Neural progenitor cell (in vitro differentiated cells): Measurements from ENCODE around the gene FXYD4. TPM values are rescaled to one million over a fixed set of nuclear protein-coding genes. Genes with fewer than 3 reads are reported as not detected.

Experiments
- DNase-seq: peaks from one replicate; pipeline ENCODE4 v3.0.0-alpha.2; 2016; ENCODE audit warnings: low spot score
- H2AFZ ChIP-seq: fragments of 200-600 bp; sonication (generic); replicated peaks from 2 replicates; pipeline ENCODE4 v1.6.1; 2016; ENCODE audit warnings: antibody characterized with exemption
- H3F3A ChIP-seq: fragments of 200-600 bp; sonication (generic); 2 replicates; pipeline ENCODE4 v1.6.1; 2016; ENCODE audit warnings: antibody characterized with exemption, low read depth
- H3K27ac ChIP-seq: fragments of 200-600 bp; sonication (generic); 2 replicates; pipeline ENCODE4 v1.5.1; 2016; ENCODE audit warnings: mild to moderate bottlenecking
- H3K27me3 ChIP-seq: fragments of 200-600 bp; sonication (generic); 2 replicates; pipeline ENCODE4 v1.6.1; 2016; ENCODE audit warnings: mild to moderate bottlenecking, moderate library complexity
- H3K36me3 ChIP-seq: fragments of 200-600 bp; sonication (generic); 2 replicates; pipeline ENCODE4 v1.5.1; 2016
- H3K4me1 ChIP-seq: fragments of 200-600 bp; sonication (generic); 2 replicates; pipeline ENCODE4 v1.6.1; 2016; ENCODE audit warnings: mixed run types
- H3K4me2 ChIP-seq: fragments of 200-600 bp; sonication (generic); 2 replicates; pipeline ENCODE4 v1.6.1; 2016
- H3K4me3 ChIP-seq: fragments of 200-600 bp; sonication (generic); 2 replicates; pipeline ENCODE4 v1.5.1; 2016
- H3K79me2 ChIP-seq: fragments of 200-600 bp; sonication (generic); 2 replicates; pipeline ENCODE4 v1.6.1; 2016; ENCODE audit warnings: low read depth
- H3K9ac ChIP-seq: fragments of 200-600 bp; sonication (generic); 2 replicates; pipeline ENCODE4 v1.6.1; 2016
- H3K9me3 ChIP-seq: fragments of 200-600 bp; sonication (generic); 2 replicates; pipeline ENCODE4 v1.5.1; 2016; ENCODE audit warnings: low read depth
- H4K20me1 ChIP-seq: fragments of 200-600 bp; sonication (generic); 2 replicates; pipeline ENCODE4 v1.6.1; 2016; ENCODE audit warnings: low read depth
- H3K27ac Mint-ChIP-seq: 3 replicates; pipeline ENCODE4 v1.8.0; 2021; ENCODE audit warnings: mixed read lengths
- H3K27me3 Mint-ChIP-seq: 2 replicates; pipeline ENCODE4 v1.8.0; 2022; ENCODE audit warnings: low read depth, mild to moderate bottlenecking, inconsistent platforms, moderate library complexity, mixed read lengths; ENCODE audit not compliant: insufficient read depth
- H3K36me3 Mint-ChIP-seq: 3 replicates; pipeline ENCODE4 v1.8.0; 2021; ENCODE audit warnings: mixed read lengths
- H3K4me1 Mint-ChIP-seq: 3 replicates; pipeline ENCODE4 v1.8.0; 2021; ENCODE audit warnings: mixed read lengths
- H3K4me3 Mint-ChIP-seq: 3 replicates; pipeline ENCODE4 v1.8.0; 2021; ENCODE audit warnings: mild to moderate bottlenecking, moderate library complexity, mixed read lengths
- H3K9me3 Mint-ChIP-seq: 3 replicates; pipeline ENCODE4 v1.8.0; 2020; ENCODE audit warnings: mixed read lengths
- EZH2 ChIP-seq: fragments of 200-600 bp; sonication (generic); IDR thresholded peaks from 2 replicates; pipeline ENCODE4 v1.6.1; 2017; ENCODE audit warnings: antibody characterized with exemption, mild to moderate bottlenecking, moderate library complexity
- EZH2phosphoT487 ChIP-seq: fragments of 200-600 bp; sonication (generic); IDR thresholded peaks from 2 replicates; pipeline ENCODE4 v1.6.1; 2017; ENCODE audit warnings: antibody characterized with exemption
- total RNA-seq: library from RNA; depleted of rRNA; stranded (reverse); fragments of >200 nt; gene quantifications from 2 replicates; pipeline ENCODE4 v1.2.3, GENCODE V29; 2015; ENCODE audit warnings: low replicate concordance
- TF ChIP-seq, protein P1 (sequence below): fragments of 200-600 bp; sonication (generic); IDR thresholded peaks from 2 replicates; pipeline ENCODE4 v1.5.1; 2017; ENCODE audit warnings: antibody characterized with exemption, mild to moderate bottlenecking

FXYD4 gene
- total RNA-seq, 1 donor from 2014 or later, result not detected

DNA sequence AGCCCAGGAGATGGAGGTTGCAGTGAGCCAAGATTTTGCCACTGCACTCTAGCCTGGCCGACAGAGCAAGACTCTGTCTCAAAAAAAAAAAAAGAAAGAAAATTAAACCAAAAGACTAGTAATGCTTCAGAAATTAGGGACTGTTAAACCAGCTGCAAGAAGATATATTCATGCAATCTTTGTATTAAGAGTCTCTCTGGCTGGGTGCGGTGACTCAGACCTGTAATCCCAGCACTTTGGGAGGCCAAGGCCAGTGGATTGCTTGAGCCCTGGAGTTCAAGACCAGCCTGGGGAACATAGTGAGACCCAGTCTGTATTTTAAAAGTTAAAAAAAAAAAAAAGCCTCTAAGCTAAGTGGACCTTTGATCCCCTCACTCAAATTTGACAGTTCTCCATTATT lies 40.1 kb downstream of the FXYD4 start:
- Histone ChIP-seq H3K9ac (no peak overlapping the region), H3K4me3 (no peak overlapping the region), H3K4me1 (peaks cover under 1% of the 10 kb centered on the region), H3K27me3 (no peaks in the 10 kb centered on the region), H3K4me2 (no peak overlapping the region), H4K20me1 (peaks cover 19% of the 10 kb centered on the region), H3K9me3 (no peaks in the 10 kb centered on the region), H3F3A (peaks cover 14% of the 10 kb centered on the region), H3K79me2 (peaks cover 21% of the 10 kb centered on the region), H3K36me3 (no peaks in the 10 kb centered on the region), H3K27ac (no peak overlapping the region), H2AFZ (no peak overlapping the region)
- Mint-ChIP-seq H3K4me3 (no peak overlapping the region), H3K9me3 (peaks cover 6% of the 10 kb centered on the region), H3K4me1 (peaks cover 4% of the 10 kb centered on the region), H3K27me3 (no peaks in the 10 kb centered on the region), H3K36me3 (peaks cover 1% of the 10 kb centered on the region), H3K27ac (no peak overlapping the region)
- TF ChIP-seq EZH2 (no peak), EZH2phosphoT487 (no peak)
- TF ChIP-seq, protein P1, sequence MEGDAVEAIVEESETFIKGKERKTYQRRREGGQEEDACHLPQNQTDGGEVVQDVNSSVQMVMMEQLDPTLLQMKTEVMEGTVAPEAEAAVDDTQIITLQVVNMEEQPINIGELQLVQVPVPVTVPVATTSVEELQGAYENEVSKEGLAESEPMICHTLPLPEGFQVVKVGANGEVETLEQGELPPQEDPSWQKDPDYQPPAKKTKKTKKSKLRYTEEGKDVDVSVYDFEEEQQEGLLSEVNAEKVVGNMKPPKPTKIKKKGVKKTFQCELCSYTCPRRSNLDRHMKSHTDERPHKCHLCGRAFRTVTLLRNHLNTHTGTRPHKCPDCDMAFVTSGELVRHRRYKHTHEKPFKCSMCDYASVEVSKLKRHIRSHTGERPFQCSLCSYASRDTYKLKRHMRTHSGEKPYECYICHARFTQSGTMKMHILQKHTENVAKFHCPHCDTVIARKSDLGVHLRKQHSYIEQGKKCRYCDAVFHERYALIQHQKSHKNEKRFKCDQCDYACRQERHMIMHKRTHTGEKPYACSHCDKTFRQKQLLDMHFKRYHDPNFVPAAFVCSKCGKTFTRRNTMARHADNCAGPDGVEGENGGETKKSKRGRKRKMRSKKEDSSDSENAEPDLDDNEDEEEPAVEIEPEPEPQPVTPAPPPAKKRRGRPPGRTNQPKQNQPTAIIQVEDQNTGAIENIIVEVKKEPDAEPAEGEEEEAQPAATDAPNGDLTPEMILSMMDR, result no peak
- no peak for DNase-seq

DNA sequence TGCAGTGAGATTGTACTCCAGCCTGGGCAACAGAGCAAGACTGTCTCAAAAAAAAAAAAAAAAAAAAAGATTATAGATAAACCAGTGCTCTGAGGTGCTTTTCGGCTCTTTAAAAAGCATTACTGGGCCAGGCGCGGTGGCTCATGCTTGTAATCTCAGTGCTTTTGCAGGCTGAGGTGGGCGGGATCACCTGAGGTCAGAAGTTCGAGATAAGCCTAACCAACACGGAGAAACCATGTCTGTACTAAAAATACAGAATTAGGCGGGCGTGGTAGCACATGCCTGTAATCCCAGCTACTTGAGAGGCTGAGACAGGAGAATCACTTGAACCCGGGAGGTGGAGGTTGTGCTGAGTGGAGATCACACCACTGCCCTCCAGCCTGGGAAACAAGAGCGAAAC lies 44.1 kb downstream of the FXYD4 start:
- TF ChIP-seq EZH2 (no peak), EZH2phosphoT487 (no peak)
- TF ChIP-seq, protein P1, result no peak

DNA sequence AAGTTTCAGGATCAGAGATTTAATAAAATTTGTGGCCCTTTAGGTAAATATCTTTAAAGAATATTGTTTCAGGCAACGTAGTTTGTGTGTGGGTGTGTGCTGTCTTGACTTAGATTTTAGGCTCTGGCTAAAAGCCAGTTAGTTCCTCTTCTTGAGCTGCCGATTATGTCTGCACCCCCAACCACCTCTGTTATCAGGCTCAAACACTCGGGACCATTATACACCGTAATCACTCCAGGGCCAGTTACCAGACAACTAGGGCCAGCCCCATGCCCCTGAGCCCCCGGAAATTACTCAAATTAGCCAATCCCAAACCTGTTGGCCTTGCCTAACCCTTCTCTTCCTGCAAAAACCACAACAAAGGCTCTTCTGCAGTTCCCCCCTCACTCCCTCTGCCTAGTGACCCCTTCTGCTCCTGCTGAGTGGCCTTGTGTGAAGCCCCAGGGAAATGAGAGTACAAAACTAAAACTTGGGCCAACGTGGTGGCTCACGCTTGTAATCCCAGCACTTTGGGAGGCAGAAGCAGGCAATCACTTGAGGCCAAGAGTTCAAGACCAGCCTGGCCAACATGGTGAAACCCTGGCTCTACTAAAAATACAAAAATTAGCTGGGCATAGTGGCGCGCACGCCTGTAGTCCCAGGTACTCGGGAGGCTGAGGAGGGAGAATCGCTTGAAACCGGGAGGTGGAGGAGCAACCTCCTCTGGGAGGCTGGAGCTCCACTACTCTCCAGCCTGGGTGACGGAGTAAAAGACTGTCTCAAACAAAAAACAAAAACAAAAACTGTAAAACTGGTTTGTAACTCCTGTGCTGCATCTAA lies 46.7 kb downstream of the FXYD4 start:
- Histone ChIP-seq H4K20me1 (no peaks in the 10 kb centered on the region), H3K79me2 (no peaks in the 10 kb centered on the region), H3K4me2 (no peak overlapping the region), H3K4me3 (no peak overlapping the region), H3K9me3 (no peaks in the 10 kb centered on the region), H3K27me3 (peaks cover 8% of the 10 kb centered on the region), H3K27ac (no peak overlapping the region), H2AFZ (no peak overlapping the region), H3K4me1 (no peaks in the 10 kb centered on the region), H3K9ac (no peak overlapping the region), H3K36me3 (no peaks in the 10 kb centered on the region), H3F3A (peaks cover 23% of the 10 kb centered on the region)
- Mint-ChIP-seq H3K4me1 (no peaks in the 10 kb centered on the region), H3K9me3 (peaks cover 23% of the 10 kb centered on the region), H3K27ac (peak overlapping the region; percentile 33), H3K27me3 (peaks cover 9% of the 10 kb centered on the region), H3K36me3 (no peaks in the 10 kb centered on the region), H3K4me3 (no peak overlapping the region)
- TF ChIP-seq EZH2phosphoT487 (no peak), EZH2 (no peak)
- TF ChIP-seq, protein P1, result no peak
- DNase-seq, result no peak

More for the DNA sequence above, 44.1 kb downstream of the FXYD4 start:
- H3K4me1 Mint-ChIP-seq, result no peaks in the 10 kb centered on the region
- no peak overlapping the region for H3K4me3 Mint-ChIP-seq
- H3K4me3 ChIP-seq, result no peak overlapping the region
- DNase-seq, result no peak
- H3F3A ChIP-seq, result peaks cover 12% of the 10 kb centered on the region
- H3K27ac ChIP-seq, result no peak overlapping the region
- no peak overlapping the region for H2AFZ ChIP-seq
- peaks cover 15% of the 10 kb centered on the region for H3K9me3 Mint-ChIP-seq
- no peaks in the 10 kb centered on the region for H3K9me3 ChIP-seq
- H3K4me1 ChIP-seq, result no peaks in the 10 kb centered on the region
- H3K79me2 ChIP-seq, result no peaks in the 10 kb centered on the region
- no peaks in the 10 kb centered on the region for H3K36me3 ChIP-seq
- no peaks in the 10 kb centered on the region for H3K27me3 ChIP-seq
- no peak overlapping the region for H3K4me2 ChIP-seq
- H3K9ac ChIP-seq, result no peak overlapping the region
- no peak overlapping the region for H3K27ac Mint-ChIP-seq
- H3K27me3 Mint-ChIP-seq, result peaks cover 2% of the 10 kb centered on the region
- H4K20me1 ChIP-seq, result no peaks in the 10 kb centered on the region
- no peaks in the 10 kb centered on the region for H3K36me3 Mint-ChIP-seq
